DMS79 (cell line): ENCODE measurements around the gene PTCH1.

ENCODE experiments used
- DNase-seq: peaks from one replicate; lab custom pipeline; 2025; lab: John Stamatoyannopoulos, UW

The PTCH1 gene

GRCh38 chr9:95516734-95517558 lies at the start of gene PTCH1:
Gene PTCH1 (minus strand): TSS chr9:95516971.
- DNase-seq = no peak

DNA sequence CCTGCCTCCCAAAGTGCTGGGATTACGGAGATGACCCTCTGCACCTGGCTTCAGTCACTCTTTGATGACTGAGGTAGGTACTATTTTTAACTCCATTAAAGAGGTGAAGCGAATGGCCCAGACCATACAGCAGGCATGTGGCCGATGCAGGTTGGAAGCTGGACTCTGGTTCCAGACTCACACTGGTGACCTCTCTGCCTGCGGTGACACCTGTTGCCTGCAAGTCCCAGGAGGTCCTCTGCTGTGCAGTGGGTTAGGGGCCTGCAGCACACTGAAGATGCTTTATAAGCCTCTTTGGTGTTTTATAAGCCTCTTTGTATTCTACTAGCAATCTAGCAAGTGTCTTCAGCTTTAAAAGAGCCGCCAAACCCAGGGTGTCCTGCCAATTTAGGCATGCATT lies 49.2 kb upstream of the PTCH1 start:
- DNase-seq = no peak

- DNase-seq = no peak
These were observed 45.1 kb upstream of the PTCH1 start for GRCh38 chr9:95561913-95562312.

DNA sequence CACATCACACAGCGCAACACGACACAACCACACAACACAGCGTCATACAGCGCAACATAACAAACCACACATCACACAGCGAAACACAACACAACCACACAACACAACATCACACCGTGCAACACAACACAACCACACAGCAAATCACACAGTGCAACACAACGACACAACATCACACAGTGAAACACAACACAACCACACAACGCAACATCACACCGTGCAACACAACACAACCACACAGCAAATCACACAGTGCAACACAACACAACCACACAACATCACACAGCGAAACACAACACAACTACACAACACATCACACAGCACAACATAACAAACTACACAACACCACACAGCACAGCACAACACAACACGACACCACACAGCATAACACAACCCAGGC lies 40.4 kb upstream of the PTCH1 start:
- DNase-seq = no peak

GRCh38 chr9:95556521-95556920 lies 39.8 kb upstream of the PTCH1 start:
- DNase-seq = no peak

DNA sequence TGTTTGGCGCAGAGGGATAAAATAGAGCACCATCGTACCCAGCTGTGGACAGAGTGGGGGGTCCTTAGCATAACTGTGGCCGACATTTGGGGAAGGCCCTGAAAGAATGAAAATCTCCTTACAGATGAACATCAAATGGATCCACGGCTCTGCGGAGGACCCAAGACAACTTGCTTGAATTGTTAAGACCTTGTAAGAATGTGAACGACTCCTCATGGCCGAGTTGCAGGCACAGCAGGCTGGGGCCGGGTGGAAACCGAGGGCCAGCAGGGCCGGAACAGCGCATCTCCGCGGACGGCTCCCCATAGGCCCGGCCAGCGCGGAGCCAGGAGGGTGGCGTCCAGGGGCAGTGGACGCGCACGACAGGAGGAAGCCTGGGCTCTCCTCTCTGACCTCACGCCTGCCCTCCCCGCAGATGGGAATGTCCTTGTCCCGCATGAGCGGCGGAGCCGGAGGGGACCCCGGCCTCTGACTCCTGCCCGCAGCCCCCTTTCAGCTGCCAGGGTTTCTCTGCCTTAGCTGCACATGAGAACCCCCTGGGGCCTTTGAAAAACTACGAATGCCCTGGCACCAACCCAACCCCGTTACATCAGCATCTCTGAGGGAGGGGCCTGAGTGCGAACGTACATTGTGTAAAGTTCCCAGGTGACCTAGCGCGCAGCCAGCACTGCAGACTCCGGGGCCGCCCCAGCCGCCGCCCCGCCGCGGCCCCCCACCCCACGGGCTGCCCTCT lies 36.2 kb upstream of the PTCH1 start:
- DNase-seq = no peak

DNA sequence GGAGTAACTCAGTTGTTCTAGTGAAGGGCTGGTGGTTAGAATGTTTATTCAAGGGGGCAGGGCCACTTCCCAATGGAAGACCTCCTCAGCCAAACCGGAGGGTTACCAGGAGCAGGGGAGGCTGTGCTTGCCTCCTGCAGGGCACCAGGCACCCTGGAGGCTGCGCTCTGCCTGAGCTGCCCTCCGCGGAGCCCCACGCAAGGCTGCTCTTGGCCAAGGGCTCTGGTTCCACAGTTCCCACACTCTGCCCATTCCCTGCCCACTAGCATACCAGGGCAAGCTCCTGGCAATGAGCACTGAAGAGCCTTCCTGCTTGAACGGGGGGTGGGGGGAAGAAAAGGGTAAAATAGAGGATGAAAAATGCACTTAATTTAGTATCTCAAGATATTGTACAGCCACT lies 35.5 kb upstream of the PTCH1 start:
- DNase-seq = no peak

DNA sequence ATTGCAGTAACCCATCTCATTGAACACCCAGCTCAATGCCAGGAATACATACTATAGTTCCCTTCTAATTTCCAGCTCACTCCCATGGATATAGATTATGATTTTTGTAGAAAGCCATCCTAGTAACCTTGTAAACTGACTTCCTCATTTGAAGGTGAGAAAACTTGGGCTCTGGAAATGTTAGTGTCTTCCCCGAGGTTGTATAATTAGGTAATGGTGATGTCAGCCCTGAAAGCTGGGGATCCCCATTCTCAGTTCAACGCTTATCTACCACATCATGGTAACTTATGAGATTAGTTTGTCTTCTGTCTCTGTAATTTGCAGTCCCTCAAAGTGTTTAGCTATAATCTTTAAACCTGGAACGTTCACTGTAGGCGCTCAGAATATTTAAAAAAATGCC lies 34.6 kb upstream of the PTCH1 start:
- DNase-seq = no peak

GRCh38 chr9:95545831-95546567 lies 29.2 kb upstream of the PTCH1 start:
- no peak for DNase-seq

GRCh38 chr9:95533996-95534680 lies 17.4 kb upstream of the PTCH1 start:
- DNase-seq = no peak

GRCh38 chr9:95529910-95530309 lies 13.1 kb upstream of the PTCH1 start:
- no peak for DNase-seq

DNA sequence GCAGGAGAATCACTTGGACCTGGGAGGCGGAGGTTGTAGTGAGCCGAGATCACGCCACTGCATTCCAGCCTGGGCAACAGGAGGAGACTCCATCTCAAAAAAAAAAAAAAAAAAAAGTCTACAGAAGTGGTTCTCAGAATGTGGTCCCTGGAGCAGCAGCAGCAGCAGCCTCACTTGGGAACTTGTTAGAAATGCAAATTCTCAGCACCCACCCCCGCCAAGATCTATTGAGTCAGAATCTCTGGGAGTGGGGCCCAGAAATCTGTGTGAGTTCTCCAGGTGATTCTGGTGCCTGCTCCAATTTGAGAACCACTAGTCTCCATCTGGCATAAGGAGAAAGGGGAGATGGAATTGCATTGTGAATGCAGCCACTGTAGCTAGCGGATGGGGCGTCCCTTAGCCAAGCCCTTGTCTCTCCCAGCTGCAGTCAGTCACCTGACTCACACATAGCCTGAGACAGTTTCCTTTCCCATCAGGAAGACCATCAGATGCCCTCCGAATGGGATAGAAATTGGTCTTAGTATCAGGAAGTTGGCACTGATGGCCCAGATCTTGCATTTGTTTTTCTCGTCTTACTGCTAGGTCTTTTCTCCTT lies 12.2 kb upstream of the PTCH1 start:
- DNase-seq = no peak

- DNase-seq = no peak
These were observed 6.2 kb upstream of the PTCH1 start for GRCh38 chr9:95522871-95523370.

- DNase-seq = no peak
These were observed 4.9 kb upstream of the PTCH1 start for GRCh38 chr9:95521699-95522098.

GRCh38 chr9:95517559-95518425 lies 1.0 kb upstream of the PTCH1 start:
- DNase-seq = no peak

GRCh38 chr9:95516221-95516733 lies 494 bp downstream of the PTCH1 start:
- no peak for DNase-seq

DNA sequence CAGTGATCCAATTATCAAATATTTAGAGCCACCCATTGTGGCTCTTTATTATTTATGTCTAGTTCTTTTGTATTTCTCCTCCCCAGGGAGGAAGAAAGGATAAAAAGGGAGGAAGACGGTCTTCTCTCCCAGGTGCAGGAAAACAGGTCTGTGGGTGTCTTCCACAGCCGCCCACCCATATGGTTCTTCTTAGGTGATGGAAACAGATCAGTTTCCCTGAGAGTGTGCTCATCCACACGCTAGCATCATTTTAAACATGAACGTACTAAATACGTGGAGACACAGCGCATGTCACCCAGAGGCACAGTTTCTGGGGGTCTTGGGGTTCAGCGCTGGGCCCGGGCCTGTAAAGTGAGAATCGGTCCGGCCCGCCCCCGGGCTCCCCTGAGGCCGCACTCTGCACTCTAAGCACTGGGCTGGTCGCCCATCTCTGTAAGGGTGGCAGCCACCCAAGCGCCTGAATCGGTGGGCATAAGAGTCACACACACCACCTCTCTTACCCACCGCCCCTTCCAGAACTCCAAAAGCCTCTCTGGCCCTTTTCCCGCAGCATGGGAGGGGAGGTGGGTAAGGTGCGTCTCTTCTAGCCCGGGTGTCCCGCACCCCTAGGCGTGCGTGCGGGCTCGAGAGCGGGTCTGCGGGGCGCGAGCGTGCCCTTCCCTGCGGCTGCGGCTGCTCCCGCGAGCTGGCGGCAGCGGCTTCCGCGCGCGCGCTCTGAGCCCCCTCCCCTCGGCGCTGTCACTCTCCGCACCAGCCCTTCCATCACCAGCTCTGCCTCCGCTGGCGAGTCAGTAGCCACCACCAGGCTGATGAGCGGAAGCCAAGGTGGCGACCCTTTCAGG lies 1.3 kb downstream of the PTCH1 start:
- no peak for DNase-seq

GRCh38 chr9:95514342-95514741 lies 2.4 kb downstream of the PTCH1 start:
- no peak for DNase-seq

GRCh38 chr9:95513711-95514110 lies 3.1 kb downstream of the PTCH1 start:
- no peak for DNase-seq
